ENCODE data around the gene MCRIP2.

GRCh38 chr16:617855-618254, 23.8 kb upstream of the MCRIP2 start:
- TF ChIP-seq CTCF (IDR thresholded peaks at IDR 0.05; ENCODE audit: low read depth, low read length, poor library complexity, severe bottlenecking) (no peak), EZH2phosphoT487 (IDR thresholded peaks at IDR 0.05; ENCODE audit: borderline replicate concordance, low read length) (no peak)
